NCI-H446 (cell line): Measurements from ENCODE around the gene IL27RA.

Experiments used
- DNase-seq, 2 experiments: peaks; one replicate each; lab custom pipeline; 2025; lab: John Stamatoyannopoulos, UW

IL27RA gene

DNA sequence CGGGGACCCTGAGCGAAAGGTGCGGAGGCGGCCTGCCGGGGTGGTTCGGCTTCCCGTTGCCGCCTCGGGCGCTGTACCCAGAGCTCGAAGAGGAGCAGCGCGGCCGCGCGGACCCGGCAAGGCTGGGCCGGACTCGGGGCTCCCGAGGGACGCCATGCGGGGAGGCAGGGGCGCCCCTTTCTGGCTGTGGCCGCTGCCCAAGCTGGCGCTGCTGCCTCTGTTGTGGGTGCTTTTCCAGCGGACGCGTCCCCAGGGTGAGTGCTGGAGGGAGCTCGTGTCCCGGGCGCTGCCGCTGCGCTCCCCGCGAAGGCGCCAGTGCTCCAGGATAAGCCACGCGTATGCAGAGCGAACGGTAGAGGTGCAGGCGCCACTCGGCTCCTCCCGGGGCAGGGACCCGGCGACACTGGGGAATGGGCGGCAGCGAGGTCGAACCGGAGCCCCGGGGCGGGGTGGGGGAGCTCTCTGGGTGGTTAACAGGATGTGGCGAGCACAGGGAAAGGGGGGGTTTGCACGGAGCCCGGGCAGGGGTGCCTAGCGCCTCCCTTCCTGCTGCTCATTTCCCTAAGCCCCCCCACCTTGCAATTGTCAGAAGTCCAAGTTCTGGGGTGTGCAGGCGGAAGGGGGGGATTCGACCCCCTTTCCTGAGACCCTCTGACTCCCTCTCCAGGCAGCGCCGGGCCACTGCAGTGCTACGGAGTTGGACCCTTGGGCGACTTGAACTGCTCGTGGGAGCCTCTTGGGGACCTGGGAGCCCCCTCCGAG lies at the start of gene IL27RA:
TSS of gene IL27RA (plus strand) at position 44 of the 762 bp plus-strand sequence. CDS start at position 155, 111 bp downstream.
- peak; percentile 24 to 56 for DNase-seq

DNA sequence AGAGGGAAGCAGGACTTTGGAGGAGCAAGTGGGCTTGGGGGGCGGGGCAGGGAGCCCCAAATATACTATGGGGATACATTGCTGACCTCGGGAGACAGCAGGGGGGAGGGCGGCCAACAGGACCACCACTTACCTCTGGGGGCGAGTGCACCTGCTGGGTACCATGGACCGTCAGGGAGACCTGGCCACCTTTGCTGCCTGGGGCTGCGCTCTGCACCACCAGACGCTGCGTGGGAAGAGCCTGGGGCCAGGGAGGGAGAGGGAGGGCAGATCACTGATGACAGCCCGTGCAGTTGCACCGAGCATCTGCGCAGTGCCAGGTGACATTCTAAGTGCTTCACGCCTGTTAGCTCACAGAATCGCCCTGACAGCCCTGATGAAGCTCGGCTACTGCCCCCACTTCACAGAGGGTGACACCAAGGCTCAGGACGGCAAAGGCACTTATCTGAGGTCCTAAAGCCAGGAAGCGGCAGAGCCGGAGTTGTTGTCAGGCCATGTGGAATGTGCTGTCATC lies 49.5 kb upstream of the IL27RA start:
- no peak for DNase-seq

DNA sequence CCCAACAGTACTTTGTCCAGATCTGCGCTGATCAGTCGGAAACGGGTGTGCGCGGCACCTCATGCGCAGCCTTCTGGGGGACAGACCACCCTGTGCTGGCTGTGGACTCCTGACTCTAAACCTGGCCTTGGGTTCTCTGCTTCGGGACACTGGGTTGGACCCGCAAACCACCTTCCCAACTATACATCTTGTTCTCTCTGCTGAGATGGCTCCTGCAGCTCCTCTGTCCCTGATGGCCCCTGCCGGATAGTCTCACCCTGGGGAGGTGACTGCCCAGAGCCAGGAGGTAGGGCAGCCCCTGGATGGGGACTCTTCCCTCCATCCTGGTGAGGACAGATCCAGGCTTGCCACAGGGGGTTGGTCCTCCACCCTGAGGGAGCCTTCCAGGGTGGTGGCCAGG lies 48.8 kb upstream of the IL27RA start:
- DNase-seq = no peak

DNA sequence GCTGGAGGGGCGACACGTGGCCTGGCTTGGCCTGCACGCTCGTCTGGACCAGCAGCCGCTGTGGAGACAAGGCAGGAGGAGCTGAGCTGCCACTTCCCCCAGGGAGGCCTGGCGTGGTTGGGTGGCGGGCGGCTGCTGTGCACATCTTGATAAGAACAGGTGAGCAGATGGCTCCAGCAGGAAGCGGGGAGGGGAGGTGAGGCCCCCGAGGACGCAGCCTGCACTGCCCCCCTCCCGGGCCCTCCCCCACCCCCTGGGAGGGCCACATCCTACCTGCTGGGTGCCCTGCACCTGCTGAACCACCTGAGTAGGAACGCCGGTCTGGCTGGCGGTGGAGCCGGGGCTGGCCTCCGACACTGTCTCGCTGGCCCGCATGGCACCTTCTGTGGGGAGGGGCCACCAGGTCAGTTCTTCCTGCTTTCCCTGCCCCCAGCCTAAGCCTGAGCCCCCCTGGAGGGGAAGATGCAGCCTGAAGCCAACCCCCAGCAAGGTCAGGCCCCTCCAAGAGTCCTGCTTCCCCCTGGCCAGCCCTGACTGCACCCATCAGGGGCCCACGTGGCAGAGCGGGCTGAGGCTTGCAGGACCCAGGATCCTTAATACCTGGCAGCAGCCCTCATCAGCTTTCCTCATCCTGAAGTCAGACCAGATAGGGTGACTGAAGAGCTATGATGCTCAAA lies 48.2 kb upstream of the IL27RA start:
- DNase-seq = no peak

DNA sequence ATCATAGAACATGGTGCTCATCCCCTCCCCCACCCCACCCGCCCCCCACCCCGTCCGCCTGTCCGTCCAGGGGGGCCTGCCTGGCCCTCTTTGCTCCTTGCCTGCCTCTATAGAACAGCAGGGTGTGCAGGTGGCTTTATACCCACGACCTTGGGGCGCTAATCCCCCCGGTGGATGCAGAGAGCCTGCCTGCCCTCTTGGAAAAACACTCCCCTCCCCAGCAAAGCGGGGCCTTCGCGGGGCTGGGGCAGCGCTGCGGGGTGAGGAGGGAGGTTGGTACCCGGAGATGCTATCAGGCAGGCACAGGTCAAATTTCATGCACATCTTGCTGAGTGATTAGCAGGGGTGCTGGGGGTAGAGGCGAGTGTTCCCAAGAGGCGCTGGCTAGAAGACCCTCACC lies 47.4 kb upstream of the IL27RA start:
- no peak for DNase-seq

DNA sequence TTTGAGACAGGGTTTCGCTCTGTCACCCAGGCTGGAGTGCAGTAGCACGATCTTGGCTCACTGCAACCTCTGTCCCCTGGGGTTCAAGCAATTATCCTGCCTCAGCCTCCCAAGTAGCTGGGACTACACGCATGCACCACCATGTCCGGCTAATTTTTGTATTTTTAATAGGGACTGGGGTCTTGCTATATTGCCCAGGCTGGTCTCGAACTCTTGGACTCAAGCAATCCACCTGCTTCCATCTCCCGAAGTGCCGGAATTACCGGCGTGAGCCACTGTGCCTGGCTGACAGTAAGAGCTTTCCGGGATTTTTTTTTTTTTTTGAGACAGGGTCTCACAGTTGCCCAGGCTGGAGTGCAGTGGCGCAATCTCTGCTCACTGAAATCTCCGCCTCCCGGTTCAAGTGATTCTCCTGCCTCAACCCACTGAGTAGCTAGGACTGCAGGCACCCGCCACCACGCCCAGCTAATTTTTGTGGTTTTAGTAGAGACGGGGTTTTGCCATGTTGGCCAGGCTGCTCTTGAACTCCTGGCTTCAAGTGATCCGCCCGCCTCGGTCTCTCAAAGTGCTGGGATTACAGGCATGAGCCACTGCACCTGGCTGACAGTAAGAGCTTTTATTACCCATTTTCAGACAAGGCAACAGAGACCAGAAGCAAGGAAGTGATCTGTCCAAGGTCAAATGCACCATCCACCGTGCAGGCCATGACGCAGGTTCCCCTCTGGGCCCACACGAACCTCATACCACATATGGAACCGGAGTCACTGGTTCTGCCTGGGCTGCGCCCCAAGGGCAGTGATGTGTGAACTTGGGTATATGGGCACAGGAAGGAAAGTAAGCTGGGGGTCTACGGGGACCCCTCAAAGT lies 46.5 kb upstream of the IL27RA start:
- no peak for DNase-seq

DNA sequence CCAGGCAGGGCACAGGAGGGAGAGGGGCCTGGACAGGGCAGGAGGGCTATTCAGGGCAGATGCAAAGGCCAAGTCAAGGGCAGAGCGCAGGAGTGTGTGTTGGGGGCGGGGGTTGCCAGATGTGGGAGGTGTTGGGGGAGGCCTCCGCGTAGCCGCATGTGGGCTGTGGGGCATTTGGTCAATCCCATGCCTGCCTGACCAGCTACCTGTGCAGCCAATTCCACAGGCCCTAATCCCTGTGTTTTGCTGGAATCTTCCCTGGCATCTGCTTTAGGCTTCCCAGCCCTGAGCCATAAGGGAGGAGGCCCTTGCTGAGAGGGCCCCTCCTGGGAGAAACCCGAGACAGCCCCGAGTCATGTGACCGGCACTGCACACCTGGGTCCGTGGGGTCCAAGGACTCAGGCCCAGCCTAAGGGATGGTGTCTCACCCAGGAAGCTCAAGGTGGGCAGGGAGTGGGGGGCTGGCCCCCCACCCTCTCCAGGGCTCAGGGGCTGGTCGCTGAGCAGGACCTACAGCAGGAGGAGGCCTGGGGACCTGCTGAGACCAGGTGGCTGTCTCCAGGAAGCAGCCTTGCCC lies 45.7 kb upstream of the IL27RA start:
- no peak for DNase-seq

DNA sequence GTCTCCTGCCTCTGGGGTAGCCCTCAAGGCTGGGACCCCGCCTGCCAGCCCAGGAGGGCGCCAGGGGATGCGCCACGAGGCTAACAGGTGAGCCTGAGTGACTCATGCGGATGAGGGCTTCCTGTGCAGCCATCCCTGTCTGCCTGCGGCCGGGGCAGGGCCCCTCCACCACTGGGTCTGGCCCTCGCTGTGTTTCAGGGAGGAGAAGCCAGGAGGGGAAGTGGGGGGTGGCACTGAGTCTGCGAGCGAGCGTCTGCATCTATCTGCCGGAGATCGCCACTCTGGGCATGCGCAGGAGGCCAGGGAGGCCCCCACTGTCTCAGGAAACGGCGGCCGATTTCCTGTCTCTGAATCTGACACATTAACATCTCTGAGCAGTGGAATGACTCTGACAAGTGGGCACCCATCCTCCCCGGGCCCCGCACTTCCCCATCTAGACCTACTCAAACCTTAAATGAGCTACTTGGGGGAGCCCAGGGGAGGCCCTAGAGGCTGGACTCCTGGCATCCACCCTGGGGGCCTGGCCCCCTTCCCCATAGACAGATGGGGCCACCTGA lies 45.1 kb upstream of the IL27RA start:
- DNase-seq = no peak

DNA sequence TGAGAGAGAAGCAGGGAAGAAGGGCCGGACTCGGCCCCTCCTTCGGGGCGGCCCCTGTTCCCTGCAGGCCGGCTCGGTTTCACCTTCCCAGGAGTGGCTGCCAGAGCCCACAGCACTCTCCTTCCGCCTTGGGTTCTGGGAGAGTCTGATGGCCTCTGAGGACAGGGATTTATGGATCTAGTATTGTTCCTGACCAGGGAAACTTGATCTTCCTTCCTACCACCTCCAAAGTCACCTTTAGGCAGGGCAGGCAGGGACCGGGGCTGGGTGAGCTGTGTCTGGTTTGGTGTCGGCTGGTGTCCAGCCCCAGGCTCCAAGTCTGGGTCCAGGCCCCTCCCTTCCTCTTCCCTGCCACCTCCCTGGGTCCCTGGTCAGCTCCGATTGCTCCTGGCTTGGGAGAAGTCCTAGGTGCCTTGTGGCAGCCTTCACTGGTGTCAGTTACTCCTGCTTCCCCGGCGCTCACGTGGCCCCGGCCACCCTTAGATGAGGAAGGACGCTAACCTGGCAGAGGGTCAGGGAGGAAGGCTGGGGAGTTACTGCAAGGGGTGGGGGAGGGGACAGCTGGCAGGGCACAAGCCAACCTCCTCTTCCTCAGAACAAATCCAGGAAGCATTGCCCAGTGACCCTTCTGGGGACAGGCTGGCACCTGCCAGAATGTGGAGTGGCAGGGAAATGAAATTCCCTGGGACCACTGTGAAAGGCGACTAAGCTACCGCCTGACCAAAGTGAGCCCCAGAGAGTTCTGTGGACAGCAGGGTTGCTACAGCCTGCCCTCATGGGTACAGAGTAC lies 44.3 kb upstream of the IL27RA start:
- no peak for DNase-seq

DNA sequence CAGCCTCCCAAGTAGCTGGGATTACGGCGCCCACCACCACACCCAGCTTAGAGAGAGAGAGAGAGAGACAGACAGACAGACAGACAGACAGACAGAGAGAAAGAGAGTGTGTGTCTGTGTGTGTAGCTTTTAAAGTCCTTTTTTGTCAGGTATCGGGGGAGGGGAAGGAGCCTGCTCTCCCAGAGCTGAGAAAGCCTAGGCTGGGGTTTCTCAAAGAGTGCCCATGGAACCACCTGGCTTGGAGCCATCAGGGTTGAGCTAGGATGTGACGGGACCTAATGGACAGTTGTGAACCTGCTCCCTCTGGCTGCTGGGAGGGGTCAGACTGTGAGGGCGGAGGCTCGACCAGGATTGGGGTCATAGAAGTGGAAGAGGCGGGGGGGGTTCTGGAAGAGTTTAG lies 42.1 kb upstream of the IL27RA start:
- no peak for DNase-seq

DNA sequence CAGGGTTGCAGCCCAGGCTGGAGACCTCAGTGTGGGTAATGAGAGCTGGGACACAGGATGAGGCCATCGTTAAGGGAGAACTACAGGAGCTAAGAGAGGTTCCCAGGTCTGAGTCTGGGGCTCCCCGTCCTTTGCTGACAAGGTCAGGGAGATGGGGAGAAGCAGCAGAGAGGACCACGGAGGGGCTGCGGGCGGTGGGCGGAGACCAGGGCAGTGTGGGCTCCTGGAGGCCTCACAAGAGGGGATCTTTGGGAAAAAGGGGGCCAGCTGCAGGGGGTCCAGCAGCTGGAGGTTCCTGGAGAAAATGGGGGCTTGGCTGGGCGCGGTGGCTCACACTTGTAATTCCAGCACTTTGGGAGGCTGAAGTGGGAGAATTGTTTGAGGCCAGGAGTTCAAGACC lies 41.5 kb upstream of the IL27RA start:
- no peak for DNase-seq

DNA sequence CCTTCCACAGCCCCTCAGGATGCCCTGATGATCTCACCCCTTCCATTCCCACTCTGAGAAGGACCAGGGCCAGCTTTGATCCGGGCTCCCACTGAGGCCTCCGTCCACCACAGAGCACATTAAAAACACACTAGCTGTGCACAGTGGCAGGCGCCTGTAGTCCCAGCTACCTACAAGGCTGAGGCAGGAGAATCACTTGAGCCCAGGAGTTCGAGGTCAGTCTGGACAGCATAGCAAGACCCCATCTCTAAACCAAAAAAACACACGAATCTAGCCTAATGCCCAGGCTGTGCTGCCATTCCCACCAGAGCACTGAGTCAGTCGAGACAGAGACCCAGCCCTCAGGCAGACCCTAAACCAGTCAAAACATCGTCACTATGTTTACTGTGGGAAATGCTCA lies 39.5 kb upstream of the IL27RA start:
- no peak for DNase-seq

DNA sequence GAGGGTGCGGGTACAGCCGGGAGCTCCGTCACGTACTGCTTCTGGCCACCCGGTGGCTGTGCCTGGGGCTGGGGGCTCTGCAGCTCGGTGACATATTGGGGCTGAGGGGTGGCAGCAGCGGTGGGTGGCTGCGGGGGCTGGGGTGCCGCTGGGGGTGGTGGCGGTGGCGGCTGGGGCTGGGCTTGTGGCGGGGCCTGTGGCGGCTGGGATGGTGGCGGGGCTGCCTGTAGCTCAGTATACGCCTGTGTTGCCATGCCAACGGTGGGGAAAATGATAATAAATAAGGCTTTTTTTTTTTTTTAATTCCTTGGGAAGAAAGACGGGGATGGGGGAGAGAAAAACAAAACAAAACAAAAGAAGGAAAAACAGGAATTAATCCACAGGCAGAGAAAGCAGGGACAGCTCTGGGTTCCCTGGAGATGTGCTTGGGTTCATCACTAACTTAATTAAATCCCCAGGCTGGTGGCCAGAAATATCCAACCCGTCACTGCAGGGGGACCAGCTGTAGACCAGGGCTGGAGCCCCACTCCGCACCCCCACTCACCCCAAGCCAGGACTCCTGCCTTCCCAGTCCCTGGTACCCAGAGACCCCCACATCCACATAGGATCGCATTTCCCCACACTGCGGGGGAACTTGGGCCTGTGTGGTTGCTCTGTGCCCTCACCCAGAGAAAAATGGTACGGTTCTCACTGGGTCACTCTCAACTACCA lies 37.8 kb upstream of the IL27RA start:
- DNase-seq = no peak

DNA sequence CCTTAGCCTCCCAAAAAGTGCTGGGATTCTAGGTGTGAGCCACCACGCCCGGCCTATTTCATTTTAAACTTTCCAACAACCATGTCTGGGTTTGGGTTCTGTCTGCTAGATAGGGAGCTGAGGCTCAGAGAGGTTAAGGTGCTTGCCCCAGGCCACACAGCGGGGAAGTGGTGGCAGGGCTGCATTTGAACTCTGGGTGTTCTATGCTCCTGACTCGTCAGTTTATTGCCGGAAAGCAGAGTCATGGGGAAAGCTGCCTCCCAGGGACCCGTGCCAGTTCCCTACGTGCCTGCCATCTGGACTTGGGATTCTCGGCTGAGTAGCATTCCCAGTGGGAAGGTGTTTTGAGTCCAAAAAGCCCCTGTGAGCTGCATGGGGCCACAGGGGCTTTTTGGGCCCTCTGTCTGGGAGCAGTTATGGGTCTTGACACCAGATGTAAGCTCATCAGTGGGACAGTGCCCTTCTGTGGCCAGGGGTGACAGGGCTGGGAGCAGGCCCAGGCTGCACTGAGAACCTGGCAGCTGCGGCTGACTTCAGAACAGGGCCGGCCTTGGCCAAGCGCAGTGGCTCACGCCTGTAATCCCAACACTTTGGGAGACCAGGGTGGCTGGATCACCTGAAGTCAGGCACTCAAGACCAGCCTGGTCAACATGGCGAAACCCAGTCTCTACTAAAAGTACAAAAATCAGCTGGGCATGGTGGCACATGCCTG lies 36.4 kb upstream of the IL27RA start:
- DNase-seq = peak; percentile 82 to 89

DNA sequence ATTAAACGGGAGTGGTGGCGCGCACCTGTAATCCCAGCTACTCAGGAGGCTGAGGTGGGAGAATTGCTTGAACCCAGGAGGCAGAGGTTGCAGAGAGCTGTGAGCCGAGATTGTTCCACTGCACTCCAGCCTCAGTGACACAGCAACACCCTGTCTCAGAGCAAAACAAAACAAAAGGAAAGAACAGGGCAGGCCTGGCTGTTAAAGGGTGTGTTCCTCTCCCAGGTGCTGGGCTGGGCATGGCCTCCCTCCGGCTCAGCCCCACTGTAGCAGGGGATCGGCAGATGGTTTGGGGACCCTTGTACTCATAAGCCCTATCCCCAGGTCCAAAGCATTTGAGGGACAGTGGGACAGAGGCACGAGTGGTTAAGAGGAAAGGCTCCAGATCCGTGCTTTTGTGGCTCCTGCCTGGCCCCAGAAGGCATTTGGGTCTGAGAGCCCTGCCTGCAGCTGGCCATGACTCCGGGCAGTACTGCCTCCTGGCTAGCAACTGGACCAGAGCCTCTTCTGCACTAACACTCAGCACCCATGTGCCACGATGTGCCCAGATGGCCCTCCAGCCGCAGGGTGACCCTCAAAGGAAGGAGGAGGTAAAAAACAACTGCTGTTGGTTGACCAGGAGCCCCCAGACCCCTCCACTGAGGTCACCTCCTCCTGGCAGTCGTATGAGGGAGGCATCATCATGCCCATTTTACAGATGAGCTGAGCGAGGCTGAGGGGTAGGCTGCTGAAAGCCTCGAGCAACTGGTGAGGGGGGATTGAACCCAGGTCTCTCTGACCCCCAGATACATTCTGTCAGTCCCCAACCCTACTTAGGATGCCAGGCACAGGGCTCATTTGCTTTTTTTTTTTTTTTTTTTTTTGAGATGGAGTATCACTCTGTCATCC lies 35.4 kb upstream of the IL27RA start:
- DNase-seq = no peak

DNA sequence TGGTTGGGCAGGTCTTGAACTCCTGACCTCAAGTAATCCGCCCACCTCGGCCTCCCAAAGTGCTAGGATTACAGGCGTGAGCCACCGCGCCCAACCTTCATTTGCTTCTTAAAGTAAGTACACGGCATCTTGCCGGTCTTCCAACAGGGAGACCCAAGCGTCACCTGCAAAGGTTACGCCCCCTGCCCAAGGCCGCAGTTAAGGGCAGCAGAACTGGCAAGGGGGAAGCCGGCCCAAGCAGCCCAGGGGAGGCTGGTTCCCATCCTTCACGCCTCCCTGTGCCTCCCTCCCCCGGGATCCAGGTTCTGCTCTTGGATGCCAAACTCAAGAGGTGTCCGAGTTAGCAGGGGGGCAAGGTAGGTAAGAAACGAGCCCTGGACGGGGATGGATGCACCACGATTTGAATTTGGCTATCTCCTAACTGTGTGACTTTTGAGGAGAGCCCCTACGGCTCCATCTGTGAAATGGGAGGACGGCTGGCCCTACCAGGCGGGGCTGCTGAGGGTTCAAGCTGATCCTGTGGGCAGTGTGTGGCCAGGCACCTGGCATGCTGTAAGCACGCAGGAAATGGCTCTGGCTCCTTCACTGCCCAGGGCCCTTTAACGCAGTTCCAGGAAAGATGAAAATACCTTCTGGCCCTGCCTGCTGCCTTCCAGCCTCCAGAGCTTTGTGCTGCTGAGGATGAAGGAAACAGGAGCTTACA lies 34.5 kb upstream of the IL27RA start:
- no peak for DNase-seq

DNA sequence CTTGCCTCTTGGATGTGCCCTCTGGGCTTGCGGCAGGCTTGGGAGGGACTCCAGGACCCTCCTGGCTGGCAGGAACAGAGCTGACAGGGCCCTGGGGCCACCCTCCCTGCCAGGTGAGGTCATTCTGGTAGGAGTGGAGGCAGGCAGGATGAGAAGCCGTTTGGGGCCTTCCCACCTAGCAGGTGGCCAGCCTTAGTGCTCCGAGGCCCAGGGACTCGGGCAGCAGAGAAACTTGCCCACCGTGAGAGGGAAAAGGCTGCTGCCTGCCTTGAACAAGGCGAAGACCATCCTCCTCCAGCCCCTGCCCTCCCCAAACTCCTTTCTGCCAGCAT lies 34.0 kb upstream of the IL27RA start:
- no peak for DNase-seq

DNA sequence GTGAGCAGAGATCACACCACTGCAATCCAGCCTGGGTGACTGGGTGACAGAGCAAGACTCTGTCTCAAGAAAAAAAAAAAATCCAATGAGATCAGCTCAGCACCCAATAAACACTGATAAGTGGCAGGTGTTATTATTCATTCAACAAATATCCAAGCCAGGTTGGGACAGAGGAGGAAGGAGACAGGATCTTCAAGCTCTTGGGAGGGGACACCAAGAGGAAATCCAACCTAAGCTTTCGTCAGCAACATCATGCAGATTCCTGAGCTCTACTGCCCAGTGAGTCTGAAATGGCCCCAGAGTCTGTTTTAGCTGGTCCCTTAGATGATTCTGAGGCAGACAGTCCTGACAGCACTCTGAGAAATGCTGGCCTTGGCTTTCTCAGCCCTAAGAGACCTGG lies 33.1 kb upstream of the IL27RA start:
- DNase-seq = no peak
